Caco-2 (cell line): ENCODE results near the gene OTULINL. TPM values are rescaled to one million over a fixed set of nuclear protein-coding genes. Genes with fewer than 3 reads are reported as not detected.

Source experiments
- BruUV-seq: library from RNA; stranded (reverse); fragments of 400-500 nt; replicated peaks from 2 replicates; lab custom pipeline; 2021; lab: Mats Ljungman, UMichigan
- CTCF ChIA-PET: fragments of 300-600 bp; sonication (Branson Sonifier 250); formaldehyde crosslinking; loops from one replicate; lab custom pipeline; 2022; ENCODE audit warnings: antibody characterized with exemption; lab: Charles Lee
- POLR2A ChIA-PET: fragments of 300-600 bp; sonication (Branson Sonifier 250); formaldehyde crosslinking; loops from one replicate; lab custom pipeline; 2022; ENCODE audit warnings: antibody characterized with exemption; lab: Charles Lee
- DNase-seq, 2 experiments: peaks; one replicate each; pipeline versions ENCODE4 v3.0.0 to v3.0.0-alpha.2; 2020 to 2022
- H3K27me3 ChIP-seq: replicated peaks from 2 replicates; pipeline ENCODE4 v1.6.0; 2011; ENCODE audit warnings: low read length; ENCODE audit not compliant: control insufficient read depth, insufficient read depth
- H3K36me3 ChIP-seq: 2 replicates; pipeline ENCODE4 v1.5.1; 2011; ENCODE audit warnings: low read length; ENCODE audit not compliant: control insufficient read depth, insufficient read depth
- H3K4me1 ChIP-seq: fragments of 250-450 bp; sonication (Bioruptor Pico); 2 replicates; pipeline ENCODE4 v1.5.1; 2020; ENCODE audit warnings: mild to moderate bottlenecking
- H3K4me3 ChIP-seq: 2 replicates; pipeline ENCODE4 v1.5.1; 2011; ENCODE audit warnings: low read depth, mild to moderate bottlenecking, control low read depth, low read length
- H3K9me3 ChIP-seq: fragments of 250-450 bp; sonication (Bioruptor Pico); 2 replicates; pipeline ENCODE4 v1.5.1; 2020; ENCODE audit warnings: mild to moderate bottlenecking, moderate library complexity
- H3K27ac Mint-ChIP-seq: one replicate; pipeline ENCODE4 v1.8.0; 2022; ENCODE audit warnings: mixed read lengths; ENCODE audit not compliant: unreplicated experiment
- H3K27me3 Mint-ChIP-seq: one replicate; pipeline ENCODE4 v1.8.0; 2022; ENCODE audit warnings: mixed read lengths; ENCODE audit not compliant: insufficient read depth, unreplicated experiment
- H3K36me3 Mint-ChIP-seq: one replicate; pipeline ENCODE4 v1.8.0; 2022; ENCODE audit warnings: mild to moderate bottlenecking, mixed read lengths; ENCODE audit not compliant: insufficient read depth, unreplicated experiment
- H3K4me1 Mint-ChIP-seq: one replicate; pipeline ENCODE4 v1.8.0; 2022; ENCODE audit warnings: low read depth, mixed read lengths; ENCODE audit not compliant: unreplicated experiment
- H3K4me3 Mint-ChIP-seq: one replicate; pipeline ENCODE4 v1.8.0; 2022; ENCODE audit warnings: mild to moderate bottlenecking, moderate library complexity, mixed read lengths; ENCODE audit not compliant: unreplicated experiment
- H3K9me3 Mint-ChIP-seq: one replicate; pipeline ENCODE4 v1.8.0; 2022; ENCODE audit warnings: mixed read lengths; ENCODE audit not compliant: unreplicated experiment
- CTCF ChIP-seq, 2 experiments: fragments of 200-600 bp in 1 of 2; IDR thresholded peaks; 1 replicate in 1 of 2; 2 replicates in 1 of 2; pipeline versions ENCODE4 v1.5.1 to v1.8.0; 2011 to 2022; ENCODE audit warnings: antibody characterized with exemption in 1 of 2, control low read depth in 1 of 2, inconsistent platforms in 1 of 2, low read depth in 1 of 2, low read length in 1 of 2, mild to moderate bottlenecking in 1 of 2, moderate library complexity in 1 of 2; ENCODE audit not compliant: insufficient read depth in 1 of 2, severe bottlenecking in 1 of 2, unreplicated experiment in 1 of 2
- intact Hi-C: fragments of 100-400 bp; cut with micrococcal nuclease; formaldehyde crosslinking; loops from one replicate; pipeline ENCODE4 v1.10.0; 2022; ENCODE audit not compliant: unreplicated experiment
- total RNA-seq: library from RNA; stranded (reverse); gene quantifications from 2 replicates; pipeline ENCODE4 v1.2.3, GENCODE V29; 2022

OTULINL gene
- total RNA-seq, 1 experiment from 2014 or later = 18.3 TPM

GRCh38 chr5:14608169-14608568 is 26.6 kb downstream of the OTULINL start:
- TF ChIP-seq CTCF (IDR thresholded peaks at IDR 0.05; ENCODE audit: insufficient read depth in 1 of 2, low read depth in 1 of 2, low read length in 1 of 2, severe bottlenecking in 1 of 2, unreplicated experiment in 1 of 2) = no peak
- Histone ChIP-seq H3K36me3 (no peaks in the 10 kb centered on the region; the same call in 1 of the 2 replicates), H3K4me1 (no peaks in the 10 kb centered on the region), H3K27me3 (no peaks in the 10 kb centered on the region), H3K9me3 (no peaks in the 10 kb centered on the region), H3K4me3 (no peak overlapping the region)
- Mint-ChIP-seq H3K27ac (no peak overlapping the region), H3K4me3 (no peak overlapping the region), H3K27me3 (no peaks in the 10 kb centered on the region), H3K4me1 (no peaks in the 10 kb centered on the region), H3K9me3 (no peaks in the 10 kb centered on the region), H3K36me3 (peaks cover 9% of the 10 kb centered on the region)
- DNase-seq = no peak
- BruUV-seq = no TSS peak
- ChIA-PET POLR2A (no interaction called here), CTCF (no interaction called here)
- intact Hi-C loops = no loop called here

- Histone ChIP-seq H3K9me3 (no peaks in the 10 kb centered on the region), H3K27me3 (no peaks in the 10 kb centered on the region), H3K4me3 (no peak overlapping the region), H3K4me1 (no peaks in the 10 kb centered on the region), H3K36me3 (no peaks in the 10 kb centered on the region; the same call in 1 of the 2 replicates)
- intact Hi-C loops = no loop called here
- H3K36me3 Mint-ChIP-seq = peaks cover 9% of the 10 kb centered on the region
- H3K4me3 Mint-ChIP-seq = no peak overlapping the region
- DNase-seq = no peak
- BruUV-seq = no TSS peak
- CTCF ChIA-PET = no interaction called here
- no peaks in the 10 kb centered on the region for H3K9me3 Mint-ChIP-seq
- no peaks in the 10 kb centered on the region for H3K4me1 Mint-ChIP-seq
- POLR2A ChIA-PET = no interaction called here
- no peak for TF ChIP-seq CTCF (IDR thresholded peaks at IDR 0.05; ENCODE audit: insufficient read depth in 1 of 2, low read depth in 1 of 2, low read length in 1 of 2, severe bottlenecking in 1 of 2, unreplicated experiment in 1 of 2)
- no peaks in the 10 kb centered on the region for H3K27me3 Mint-ChIP-seq
- no peak overlapping the region for H3K27ac Mint-ChIP-seq
Measured at GRCh38 chr5:14611737-14612136, 30.1 kb downstream of the OTULINL start.

DNA sequence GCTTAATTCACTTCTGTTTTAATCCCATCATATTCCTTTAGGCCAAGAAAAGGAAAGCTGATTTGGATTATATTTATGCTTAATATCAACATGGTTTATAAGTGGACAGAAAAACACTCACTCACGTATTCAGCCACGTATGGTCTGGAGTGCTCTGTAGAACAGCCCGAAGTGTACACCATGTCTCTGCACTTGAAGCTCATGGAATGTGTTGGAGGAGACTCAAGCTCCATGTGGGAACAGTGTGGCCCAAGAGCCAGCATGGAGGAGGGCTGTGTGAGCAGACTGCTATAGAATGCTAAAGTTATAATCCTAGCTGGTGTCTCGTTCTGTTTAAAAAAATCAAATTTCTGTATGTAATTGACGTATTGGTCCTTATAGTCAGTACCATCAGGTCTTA is 32.9 kb downstream of the OTULINL start:
- H3K4me1 Mint-ChIP-seq = no peaks in the 10 kb centered on the region
- intact Hi-C loops = no loop called here
- no peak overlapping the region for H3K4me3 ChIP-seq
- DNase-seq = no peak
- no peak for TF ChIP-seq CTCF (IDR thresholded peaks at IDR 0.05; ENCODE audit: insufficient read depth in 1 of 2, low read depth in 1 of 2, low read length in 1 of 2, severe bottlenecking in 1 of 2, unreplicated experiment in 1 of 2)
- H3K4me1 ChIP-seq = no peaks in the 10 kb centered on the region
- POLR2A ChIA-PET = no interaction called here
- no peaks in the 10 kb centered on the region for H3K27me3 Mint-ChIP-seq
- CTCF ChIA-PET = no interaction called here
- H3K9me3 ChIP-seq = no peaks in the 10 kb centered on the region
- no peaks in the 10 kb centered on the region; the same call in 1 of the 2 replicates for H3K36me3 ChIP-seq
- no TSS peak for BruUV-seq
- no peak overlapping the region for H3K4me3 Mint-ChIP-seq
- H3K36me3 Mint-ChIP-seq = peaks cover 5% of the 10 kb centered on the region
- H3K27me3 ChIP-seq = no peaks in the 10 kb centered on the region
- H3K27ac Mint-ChIP-seq = no peak overlapping the region
- no peaks in the 10 kb centered on the region for H3K9me3 Mint-ChIP-seq
